DMS 273 (cell line): ENCODE measurements around the gene ZBTB7C.

ENCODE experiments used
- DNase-seq: peaks from one replicate; lab custom pipeline; 2025; ENCODE audit not compliant: unreplicated experiment; lab: John Stamatoyannopoulos, UW

ZBTB7C gene

DNA sequence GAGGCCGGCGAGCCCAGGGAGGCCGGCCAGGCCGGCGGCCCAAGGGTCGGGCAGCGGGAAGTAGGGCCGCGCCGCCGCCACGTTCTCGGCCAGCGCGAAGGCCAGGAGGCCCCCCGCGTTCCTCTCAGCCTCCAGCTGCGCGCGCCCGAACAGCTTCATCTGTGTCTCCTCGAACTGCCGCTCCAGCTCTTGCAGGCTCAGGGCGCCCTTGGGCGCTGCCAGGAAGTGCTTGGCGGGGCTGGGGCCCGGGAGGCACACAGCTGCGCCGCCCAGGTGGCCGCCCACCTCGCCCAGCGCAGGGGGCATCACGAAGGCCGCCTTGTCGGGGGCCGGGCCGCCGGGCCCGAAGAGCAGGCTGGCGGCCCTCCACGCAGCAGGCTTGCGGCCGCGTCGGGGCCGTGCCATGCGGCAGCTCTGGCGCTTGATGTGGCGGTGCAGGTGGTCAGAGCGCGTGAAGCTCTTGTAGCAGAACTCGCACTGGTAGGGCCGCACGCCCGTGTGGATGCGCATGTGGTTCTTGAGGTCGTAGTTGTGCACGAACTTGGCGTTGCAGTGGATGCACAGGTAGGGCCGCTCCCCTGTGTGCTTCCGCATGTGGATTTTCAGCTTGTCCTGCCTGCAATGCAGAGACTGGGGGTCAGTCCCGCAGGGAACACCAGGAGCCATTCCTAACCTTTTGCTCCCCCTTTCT lies 379.7 kb downstream of the ZBTB7C start:
- no peak for DNase-seq

DNA sequence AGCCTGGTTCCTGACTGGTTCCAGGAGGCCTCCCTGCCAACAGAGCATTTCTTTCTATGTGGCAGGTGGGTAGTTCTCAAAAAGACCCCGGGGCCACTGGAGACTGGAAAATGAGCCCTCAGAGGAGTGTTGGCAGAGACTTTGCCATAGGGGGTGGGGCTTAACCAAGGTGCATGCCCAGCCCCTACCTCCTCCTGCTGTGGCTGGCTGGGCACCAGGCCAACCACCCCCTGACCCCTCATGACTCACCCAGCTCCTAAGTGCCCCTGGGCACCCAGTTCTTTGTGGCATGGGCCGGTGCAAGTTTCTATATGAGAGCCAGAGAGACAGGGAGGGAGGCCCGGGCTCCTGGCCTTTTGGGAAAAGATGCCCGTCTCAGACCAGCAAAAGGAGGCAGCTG lies 380.5 kb downstream of the ZBTB7C start:
- no peak for DNase-seq

DNA sequence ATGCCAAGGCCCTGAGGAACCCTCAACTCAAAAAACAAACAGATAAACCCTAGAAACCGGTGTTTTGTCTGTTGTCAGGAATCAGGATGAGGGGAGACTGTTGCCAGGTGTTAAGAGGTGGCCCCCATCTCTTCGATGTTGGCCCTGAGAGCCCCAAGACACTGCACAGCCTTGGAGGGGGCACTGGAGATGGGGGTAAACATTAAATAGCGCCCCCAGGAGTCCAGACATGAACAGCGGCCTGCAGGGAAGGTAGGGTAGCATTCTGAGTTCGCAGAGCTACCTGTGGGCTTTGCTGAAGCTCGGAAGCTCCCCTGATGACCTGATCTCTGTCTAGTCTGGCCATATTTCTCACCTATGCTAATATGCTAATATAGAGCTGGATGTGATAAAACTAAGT lies 381.1 kb downstream of the ZBTB7C start:
- DNase-seq = no peak

GRCh38 chr18:48027401-48027963 lies 381.7 kb downstream of the ZBTB7C start:
- no peak for DNase-seq

DNA sequence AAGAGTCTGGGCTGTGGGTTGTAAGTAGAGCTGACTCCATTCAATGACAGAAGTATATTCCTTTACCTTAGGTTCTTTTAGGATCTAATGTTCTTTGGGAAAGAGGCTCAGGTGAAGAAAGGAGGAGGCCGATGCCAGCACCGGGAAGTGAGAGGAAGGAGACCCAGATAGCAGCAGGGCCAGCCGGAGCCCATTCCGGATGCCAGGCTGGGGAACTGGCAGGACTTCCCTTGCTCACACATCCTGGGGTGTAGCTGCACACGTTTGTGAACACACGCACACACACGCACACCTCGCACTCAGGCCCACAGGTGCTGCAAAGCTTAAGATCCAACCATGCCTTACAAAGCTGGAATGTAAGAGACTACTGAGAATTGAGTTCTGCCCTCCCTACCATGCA lies 383.0 kb downstream of the ZBTB7C start:
- no peak for DNase-seq

DNA sequence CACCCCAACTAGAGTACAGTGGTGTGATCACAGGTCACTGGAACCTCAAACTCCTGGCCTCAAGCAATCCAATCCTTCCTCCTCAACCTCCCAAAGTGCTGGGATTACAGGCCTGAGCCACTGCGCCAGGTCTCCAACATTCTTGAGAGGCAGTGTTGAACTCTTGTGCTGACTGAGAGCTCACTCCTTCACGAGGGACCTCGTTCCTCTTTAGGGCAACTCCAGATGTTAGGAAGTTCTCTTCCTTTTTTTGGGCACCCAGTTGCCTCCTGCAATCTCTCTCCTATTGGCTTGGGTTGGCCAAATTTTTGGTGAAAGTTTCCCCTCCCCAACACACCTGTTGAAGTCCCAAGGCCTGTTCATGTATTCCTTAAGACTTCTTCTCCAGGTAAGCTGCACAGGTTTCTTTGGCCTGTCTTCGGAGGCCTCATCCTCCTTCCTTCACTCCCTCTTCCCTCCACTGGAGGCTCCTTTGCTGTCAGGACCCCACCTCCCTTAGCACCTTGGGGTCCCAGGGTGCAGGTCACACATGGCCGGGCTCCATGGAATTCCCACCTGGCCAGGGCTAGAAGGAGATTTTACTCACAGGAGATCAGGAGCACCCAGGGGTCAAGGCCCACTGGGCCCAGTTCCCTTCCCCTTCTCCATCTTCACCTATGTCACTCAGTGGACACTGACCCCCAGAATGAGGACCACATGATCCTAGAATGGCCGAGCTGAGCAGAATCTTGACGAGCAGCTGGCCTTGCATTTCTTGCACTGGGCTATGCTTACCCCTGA lies 384.1 kb downstream of the ZBTB7C start:
- DNase-seq = no peak

DNA sequence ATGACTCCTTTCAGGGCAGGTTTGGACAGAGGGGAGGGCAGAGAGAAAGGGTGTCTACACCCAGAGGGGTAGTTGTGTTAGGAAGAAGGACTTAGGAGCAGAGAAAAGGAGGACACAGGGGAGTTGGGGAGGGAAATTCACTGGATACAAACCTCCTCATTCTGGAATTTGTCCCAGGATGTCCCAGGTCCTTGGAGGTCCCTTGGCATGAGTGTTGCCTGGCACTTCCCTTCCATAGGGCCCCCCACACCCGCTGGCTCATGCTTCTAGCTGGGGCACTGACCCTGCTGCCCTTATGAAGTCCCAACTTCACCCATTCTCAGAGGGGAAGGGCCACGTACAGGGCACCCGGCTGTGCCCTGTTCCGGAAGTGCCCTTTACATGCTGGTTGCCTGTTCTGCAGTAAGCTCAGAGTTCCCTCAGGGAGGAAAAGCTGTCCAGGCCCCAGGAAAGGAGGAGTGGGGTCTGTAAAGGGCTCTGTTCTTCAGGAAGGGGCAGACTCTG lies 385.1 kb downstream of the ZBTB7C start:
- no peak for DNase-seq

DNA sequence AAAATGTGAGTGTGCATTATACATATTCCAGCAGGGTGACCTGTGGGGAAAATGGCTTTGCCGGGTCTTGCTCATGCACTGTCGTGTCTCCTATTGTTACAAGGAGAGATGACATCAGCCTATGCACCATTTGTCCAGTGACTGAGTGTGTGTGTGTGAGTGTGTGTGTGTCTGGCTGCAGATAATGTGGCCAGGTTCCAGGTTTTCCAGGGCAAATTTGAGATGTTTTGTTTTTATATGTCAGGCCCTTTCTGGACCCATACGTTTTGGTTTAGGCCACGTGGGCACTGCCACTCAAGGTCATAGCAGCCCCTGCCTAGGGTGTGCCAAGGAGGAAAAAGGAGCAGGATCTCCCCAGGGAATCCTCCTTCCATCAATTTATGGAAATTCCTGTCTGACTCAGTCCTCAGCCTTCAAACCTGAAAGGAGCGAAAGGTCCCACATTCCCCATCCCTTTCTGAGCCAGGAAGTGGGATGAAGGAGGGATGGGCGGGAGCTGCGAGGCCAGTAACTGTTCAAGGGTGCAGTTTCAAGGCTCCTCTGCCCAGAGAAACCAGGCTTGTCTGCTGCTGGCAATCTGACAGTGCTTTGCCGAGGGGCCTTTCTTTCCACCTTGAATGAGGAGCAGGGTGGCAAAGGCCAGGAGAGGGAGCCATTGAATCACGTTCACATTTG lies 385.7 kb downstream of the ZBTB7C start:
- DNase-seq = peak; percentile 87

DNA sequence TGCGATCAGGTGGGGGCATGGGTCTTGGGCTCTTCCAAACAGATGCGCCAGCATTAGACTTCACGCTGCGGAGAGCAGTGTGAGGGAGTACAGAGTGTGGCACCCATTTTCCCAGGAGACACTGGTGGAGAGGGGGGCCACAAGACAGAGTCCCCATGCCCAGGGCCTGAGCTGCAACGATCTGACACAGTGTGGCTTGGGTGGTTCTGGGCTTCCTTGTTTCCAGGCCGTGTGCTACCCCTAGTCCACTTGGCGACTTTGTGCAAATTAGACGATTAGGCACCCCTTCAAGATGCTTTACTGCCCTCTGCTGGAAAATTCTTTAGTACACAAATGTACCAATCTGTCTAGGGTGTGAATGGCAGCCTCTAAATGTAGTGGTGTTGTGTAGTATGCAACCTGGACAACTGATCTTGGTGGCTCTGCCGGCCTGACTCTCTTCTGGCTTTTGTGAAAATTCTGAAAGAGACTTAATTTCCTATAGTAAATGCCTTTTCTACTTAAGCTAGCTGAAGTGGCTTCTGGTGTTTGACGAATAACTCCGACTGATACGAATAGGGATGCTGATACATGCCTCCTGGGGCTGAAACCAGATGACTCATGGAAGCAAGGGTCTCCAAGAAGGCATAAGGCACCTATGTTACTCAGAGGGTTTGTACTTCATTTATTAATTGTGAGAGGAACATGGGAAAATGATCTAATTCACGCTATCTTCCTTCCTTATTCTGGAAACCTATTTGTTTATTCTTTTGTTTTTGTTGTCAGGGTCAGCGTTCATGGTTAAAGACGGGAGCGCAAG lies 386.5 kb downstream of the ZBTB7C start:
- DNase-seq = peak; percentile 93

GRCh38 chr18:48022021-48022420 lies 387.2 kb downstream of the ZBTB7C start:
- DNase-seq = no peak

GRCh38 chr18:48021273-48021914 lies 387.8 kb downstream of the ZBTB7C start:
- no peak for DNase-seq

DNA sequence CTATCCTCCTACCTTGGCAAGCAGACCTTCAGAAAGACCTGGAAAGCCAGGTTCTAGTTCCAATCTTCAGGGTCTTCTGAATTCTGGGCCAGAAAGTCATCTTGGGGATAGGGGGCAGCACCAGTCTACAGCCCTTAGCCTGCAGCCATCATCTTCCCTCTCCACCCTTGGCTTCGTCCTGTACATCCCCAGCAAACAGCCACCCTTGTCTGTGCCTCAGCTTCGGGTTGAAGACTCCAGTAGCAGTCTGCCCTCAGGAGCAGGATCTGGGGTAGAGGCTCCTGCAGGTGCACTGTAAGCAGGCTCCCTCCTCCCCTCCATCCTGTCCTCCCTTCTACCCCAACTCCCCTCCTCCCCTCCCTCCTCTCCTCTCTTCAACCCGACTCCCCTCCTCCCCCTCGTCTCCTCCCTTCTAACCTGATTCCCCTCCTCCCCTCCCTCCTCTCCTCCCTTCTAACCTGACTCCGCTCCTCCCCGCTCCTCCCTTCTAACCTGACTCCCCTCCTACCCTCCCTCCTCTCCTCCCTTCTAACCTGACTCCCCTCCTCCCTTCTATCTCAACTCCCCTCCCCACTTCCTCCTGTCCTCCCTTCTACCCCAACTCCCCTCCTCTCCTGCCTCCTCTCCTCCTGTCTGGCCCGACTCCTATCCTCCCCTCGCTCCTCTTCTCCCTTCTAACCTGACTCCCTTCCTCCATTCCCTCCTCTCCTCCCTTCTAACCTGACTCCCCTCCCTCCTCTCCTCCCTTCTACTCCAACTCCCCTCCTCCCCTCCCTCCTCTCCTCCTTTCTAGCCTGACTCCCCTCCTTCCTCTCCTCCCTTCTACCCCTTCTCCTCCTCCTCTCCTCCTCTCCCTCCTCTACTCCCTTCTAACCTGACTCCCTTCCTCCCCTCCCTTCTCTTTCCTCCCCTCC lies 388.6 kb downstream of the ZBTB7C start:
- no peak for DNase-seq

GRCh38 chr18:48019557-48020325 lies 389.4 kb downstream of the ZBTB7C start:
- DNase-seq = no peak

DNA sequence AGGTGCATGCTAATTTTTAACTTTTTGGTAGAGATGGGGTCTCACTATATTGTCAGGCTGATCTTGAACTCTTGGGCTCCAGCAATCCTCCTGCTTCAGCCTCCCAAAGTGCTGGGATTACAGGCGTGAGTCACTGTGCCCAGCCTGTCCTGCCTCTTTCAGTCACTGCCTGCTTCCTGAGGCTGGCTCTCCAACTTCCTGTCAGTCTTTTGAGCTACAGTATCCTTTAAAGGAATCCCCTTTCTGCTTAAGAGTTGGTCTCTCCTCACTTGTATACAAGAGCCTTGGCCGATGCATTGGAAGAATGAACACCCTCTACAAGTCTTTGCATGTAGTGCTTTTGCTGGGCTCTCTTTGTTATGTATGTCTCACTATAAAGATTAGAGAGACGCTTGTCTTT lies 390.3 kb downstream of the ZBTB7C start:
- no peak for DNase-seq

DNA sequence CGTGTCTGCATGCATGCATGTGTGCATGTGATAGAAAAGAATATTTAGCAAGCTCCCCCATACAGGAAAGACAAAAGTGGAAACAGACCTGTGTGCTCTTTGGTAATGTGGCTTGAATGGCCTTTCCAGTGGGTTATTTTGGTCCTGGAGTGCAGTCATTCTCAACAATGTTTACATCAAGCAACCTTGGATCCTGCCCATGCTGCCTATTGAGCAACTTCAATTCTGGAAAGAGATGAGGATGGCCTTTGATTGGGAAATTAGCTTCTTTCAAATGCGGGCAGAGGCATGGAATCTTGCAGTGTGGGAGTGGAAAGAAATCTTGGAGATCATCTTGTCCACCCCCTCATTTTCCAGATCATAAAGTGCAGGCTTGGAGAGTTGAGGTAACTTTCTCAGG lies 391.5 kb downstream of the ZBTB7C start:
- DNase-seq = no peak

DNA sequence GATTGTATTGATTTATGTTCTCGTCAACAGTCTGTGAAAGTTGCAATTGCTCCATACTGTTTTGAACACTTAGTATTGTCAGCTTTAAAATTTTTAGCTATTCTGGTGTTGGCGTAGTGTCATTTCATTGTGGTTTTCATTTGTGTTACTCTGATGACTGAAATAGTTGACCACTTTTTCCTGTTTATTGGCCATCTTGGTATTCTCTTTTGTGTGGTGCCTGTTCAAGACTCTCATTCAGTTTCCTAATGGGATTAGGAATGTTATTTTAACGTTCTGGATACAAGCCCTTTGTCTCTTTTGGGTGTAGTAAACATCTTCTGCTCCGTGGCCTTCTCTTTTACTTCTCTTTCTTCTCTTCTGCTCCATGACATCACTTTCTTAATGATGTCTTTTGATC lies 396.0 kb downstream of the ZBTB7C start:
- no peak for DNase-seq

DNA sequence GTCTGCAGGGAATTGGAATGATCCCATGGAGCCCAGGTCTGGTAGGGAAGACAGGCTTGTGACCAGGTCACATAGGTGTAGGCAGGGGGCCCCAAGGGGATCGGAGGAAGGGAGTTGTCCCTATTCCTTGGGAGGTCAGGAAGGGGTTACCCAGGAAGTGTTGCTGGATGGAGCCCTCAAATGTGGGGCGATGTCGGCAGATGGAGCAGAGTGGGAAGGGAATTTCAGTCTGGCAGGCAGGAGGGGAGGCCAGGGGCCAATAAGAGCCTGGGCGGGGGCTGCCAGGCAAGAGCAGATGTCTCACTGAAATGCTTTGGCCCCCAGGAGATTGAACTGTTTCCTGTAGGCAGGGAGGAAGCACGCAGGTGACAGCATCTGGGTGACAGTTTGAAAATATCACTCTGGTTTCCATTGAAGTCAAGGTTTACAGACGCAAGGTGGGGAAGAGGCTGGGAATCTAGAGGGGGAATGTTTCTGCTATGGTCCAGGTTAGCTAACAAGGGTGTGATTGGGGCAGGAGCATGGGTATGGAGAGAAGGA lies 397.2 kb downstream of the ZBTB7C start:
- DNase-seq = peak; percentile 45

GRCh38 chr18:48010264-48010663 lies 398.9 kb downstream of the ZBTB7C start:
- DNase-seq = no peak
